CD4-positive, alpha-beta T cell treated with Interleukin-1 beta for 1 hour (primary cell): ENCODE results near the gene TK2.
A peak's percentile ranks its signal among the peaks of the same experiment; 100 is the strongest.
"Not testable (repeated sequence)": the region's sequence is repeated elsewhere in the genome, so short reads cannot be mapped to it uniquely, and the experiment has no call there.

Source experiments
- DNase-seq, 2 donors: peaks; one replicate each; pipeline ENCODE4 v3.0.0-alpha.2; 2020 to 2022

The TK2 gene

GRCh38 chr16:66501563-66501962 is 48.4 kb downstream of the TK2 start:
- not testable (repeated sequence) for DNase-seq

DNA sequence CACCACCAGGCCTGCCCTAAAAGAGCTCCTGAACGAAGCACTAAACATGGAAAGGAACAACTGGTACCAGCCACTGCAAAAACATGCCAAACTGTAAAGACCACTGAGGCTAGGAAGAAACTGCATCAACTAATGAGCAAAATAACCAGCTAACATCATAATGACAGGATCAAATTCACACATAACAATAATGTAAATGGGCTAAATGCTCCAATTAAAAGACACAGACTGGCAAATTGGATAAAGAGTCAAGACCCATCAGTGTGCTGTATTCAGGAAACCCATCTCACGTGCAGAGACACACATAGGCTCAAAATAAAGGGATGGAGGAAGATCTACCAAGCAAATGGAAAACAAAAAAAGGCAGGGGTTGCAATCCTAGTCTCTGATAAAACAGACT is 52.0 kb downstream of the TK2 start:
- DNase-seq: not testable (repeated sequence)

DNA sequence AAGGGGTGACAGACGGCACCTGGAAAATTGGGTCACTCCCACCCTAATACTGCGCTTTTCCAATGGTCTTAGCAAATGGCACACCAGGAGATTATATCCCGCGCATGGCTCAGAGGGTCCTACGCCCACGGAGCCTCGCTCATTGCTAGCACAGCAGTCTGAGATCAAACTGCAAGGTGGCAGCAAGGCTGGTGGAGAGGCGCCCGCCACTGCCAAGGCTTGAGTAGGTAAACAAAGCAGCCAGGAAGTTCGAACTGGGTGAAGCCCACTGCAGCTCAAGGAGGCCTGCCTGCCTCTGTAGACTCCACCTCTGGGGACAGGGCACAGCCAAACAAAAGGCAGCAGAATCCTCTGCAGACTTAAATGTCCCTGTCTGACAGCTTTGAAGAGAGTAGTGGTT is 53.7 kb downstream of the TK2 start:
- DNase-seq: not testable (repeated sequence)

DNA sequence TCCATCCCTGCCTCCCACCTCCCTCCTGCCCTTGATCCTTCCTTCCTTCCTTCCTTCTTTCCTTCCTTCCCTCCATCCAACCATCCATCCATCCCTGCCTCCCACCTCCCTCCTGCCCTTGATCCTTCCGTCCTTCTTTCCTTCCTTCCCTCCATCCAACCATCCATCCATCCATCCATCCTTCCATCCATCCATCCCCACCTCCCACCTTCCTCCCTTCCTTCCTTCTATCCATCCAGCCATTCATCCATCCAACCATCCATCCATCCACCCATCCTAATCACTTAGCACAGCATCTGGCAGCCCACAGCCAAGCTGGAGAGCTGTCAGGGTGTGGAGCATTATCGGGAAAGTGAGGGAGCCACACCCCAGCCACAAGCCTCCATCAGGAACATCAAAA is 54.5 kb downstream of the TK2 start:
- DNase-seq: no peak

GRCh38 chr16:66494916-66495315 is 55.0 kb downstream of the TK2 start:
- DNase-seq: no peak

DNA sequence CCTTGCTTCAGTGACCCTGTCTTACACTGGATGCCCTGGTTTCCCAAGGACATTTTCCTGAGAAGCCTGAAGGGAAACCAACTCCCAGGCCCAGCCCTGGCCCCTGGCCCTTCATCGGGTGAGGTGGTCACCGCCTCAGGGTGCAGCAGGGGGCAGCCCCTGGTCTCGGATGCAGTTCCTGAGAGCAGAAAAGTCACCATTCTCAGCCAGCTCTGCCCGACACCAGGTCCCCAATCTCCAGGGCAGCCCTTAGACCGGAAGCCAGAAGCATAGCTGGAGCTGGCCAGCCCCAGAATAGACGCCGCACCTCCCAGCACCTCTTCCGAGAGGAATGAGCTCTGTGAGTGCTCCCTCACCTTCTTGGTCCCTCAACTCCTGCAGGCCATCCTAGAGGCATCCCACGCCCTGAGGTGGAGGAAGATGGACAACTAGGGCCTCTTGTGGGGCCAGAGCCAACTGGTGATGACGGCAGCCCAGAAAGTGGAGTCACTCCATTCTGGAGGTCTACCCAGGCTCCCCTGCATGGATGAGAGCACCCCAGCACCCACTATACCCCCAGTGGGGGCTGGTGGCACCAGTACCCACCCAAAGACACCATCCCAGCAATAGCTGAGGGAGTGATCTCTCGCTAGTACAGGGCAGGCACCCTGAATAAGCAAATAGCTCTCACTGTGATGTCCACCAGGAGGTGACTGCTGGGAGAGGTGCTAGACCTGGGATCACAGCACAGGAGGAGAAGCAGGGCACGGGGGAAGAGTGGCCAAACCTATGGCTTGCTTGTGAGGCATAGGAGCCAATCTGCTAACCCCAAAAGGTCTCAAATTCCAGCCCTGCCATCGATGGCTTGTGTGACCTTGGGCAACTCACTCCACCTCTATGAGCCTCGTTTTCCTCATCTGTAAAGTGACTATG is 56.2 kb downstream of the TK2 start:
- no peak for DNase-seq

GRCh38 chr16:66491716-66492064 is 58.2 kb downstream of the TK2 start:
- no peak for DNase-seq

- DNase-seq: no peak
These were observed 58.9 kb downstream of the TK2 start for GRCh38 chr16:66490774-66491715.

DNA sequence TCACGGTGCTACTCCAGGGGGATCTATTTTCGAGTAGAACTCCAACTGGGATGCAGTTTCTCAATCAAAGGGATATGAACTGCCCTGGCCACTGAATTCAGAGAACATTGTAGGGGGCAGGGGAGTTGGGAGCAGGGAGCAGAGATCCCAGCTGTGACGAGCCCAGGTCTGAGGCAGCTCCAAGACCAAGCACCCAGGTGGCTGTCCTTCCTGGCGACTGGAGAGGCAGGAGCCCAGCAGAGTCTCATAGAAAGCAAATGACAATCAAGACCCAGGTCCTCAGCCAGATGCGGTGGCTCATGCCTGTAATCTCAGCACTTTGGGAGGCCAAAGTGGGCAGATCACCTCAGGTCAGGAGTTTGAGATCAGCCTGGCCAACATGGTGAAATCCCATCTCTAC is 60.1 kb downstream of the TK2 start:
- DNase-seq: no peak

DNA sequence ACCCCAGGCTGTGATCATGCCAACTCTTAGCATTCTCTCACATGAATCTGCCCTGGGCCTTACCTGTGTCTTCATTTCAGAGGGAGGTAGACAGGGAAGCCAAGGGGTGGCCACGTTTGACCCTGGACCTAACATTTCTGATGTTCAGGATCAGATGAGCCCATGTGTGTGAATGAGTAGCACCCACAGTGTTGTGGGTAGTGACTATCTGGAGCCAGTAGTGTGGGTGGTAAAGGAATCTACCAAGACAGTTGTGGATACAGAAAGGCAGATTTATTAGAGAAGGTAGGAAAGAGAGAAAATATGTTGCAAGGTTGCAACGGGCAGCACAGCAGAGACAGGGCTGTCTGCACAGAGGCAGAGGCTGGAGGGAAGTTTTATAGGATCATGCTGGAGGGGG is 60.5 kb downstream of the TK2 start:
- no peak for DNase-seq

DNA sequence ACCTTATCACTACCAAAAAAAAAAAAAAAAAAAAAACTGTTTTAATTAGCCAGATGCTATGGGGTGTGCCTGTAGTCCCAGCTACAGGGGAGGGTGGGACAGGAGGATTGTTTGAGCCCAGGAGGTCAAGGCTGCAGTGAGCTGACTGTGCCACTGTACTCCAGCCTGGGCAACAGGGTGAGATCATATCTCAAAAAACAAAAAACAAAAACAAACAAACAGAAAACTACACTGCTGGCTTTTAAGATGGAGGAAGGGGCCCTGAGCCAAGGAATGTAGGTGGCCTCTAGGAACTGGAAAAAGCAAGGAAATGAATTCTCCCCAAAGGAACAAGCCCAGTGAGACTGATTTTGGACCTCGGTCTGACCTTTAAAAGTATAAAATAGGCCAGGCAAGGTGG is 61.4 kb downstream of the TK2 start:
- no peak for DNase-seq

DNA sequence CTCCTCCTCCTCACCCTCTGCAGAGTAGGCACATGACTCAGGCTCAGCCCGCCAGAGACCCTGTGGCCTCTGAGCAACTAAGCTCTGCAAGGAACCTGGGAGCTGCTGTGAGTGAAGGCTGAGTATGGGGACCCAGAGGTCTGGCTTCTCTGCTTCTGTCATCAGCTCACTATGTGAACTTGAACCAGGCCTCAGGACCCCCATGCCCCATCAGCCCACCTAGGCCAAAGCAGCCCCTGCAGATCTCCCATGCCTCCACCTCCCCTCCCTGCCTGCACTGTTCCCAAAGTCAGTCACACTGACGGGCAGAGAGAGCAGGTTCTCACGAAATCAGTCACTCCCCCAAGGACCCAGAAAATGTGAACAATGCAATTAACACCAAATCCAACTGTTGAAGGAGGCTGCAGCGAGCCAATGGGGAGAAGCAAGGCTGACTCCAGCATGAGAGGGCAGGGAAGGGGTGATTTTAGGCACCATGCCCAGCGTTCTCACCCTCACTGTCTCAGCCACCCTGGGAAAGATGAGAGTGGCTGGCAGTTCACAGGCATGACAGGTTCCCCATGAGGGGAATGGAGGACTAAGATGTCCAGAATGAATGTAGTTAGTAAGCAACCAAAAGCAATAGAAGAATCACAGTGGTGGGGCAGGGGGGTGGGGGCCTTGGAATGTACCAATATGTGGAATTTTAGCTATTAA is 62.2 kb downstream of the TK2 start:
- no peak for DNase-seq

DNA sequence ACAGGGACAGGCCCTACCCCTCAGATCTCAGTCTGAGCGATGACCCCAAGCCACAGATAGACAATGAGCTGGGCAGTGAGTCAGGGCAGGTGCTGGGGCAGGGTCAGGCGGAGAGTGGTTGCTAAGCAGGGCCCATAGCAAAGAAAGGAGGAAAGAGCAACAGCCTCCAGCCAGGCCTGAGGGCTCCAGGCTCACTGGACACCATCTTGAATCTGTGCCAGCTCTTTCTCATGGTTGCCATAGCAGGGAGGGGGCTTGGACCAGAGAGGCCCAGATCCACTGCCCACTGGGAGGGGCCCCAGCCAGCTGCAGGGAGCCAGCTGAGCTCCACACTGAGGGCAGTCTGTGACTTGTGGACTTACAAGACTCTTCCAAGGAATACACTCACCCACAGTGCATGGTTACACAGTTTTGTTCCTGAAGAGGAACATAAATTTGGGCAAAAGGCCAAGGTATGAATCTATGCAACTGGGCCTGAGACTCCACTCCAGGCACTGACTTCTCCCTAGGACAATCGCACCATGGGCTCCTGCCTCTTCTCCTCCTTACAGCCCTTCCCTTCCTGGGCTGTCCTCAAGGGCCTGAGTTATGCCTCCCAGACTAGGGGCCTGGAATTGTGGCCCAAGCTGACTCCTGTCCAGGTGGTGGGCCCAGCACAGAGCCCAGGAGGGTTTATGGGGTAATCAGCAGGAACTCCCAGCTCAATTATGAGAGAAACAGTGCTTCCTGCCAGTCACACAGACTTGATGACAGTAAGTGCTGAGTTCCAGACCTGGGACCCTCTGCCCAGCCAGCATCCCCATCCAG is 62.9 kb downstream of the TK2 start:
- DNase-seq: no peak

GRCh38 chr16:66486199-66486772 is 63.6 kb downstream of the TK2 start:
- no peak for DNase-seq

DNA sequence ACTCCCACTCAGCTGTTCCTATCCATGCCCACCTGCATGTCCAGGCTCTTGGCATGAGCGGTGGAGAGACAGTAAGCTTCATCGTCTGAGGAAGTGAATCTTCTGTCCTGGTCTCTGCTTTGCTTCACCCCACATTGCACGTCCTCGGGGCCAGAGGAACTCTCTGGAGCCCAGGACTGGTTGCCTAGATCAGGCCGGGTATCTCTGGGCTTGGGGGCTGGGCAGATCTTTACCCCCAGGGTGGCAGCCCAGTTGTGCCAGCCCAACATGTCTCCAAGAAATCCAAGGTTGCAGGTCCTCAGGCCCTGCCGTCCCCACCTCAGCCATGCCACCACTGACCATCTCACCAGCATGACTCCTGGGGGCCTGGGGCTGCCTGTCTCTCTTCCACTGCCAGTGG is 64.5 kb downstream of the TK2 start:
- no peak for DNase-seq

DNA sequence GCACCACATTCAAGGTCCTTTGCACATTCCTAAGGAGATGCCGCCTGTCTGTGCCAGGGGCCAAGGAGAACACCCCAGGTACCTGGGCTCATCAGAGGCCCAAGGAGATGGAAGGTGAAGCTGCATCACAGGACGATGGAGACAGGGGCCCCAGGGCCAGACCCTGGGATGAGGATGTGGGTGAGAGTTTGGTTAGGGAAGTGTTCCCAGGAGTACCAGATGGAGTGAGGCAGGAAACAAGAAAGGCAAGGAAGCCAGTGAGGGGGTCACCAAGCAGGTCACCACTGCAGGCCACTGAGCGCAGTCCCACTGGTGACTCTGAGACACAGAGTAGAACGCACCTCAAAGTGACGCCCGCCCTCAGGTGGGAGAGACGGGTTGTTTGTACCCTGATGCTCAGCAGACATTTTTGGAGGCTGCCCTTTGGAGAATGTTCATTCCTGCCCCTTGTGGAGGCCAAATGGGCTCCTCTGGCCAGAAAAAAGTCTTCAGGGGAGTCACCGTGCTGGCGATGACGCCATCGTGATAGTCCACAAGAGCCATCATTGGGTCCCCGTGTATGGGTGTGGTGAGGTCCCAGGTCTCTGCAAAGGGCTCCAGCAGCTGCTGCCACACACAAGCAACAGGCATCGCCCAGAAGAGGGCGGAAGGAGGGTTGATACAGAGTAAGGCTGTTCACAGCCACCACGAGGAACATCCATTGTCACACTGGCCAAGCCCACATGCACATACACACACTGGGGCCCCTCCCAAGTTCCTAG is 65.3 kb downstream of the TK2 start:
- no peak for DNase-seq

GRCh38 chr16:66483689-66484452 is 66.1 kb downstream of the TK2 start:
- peak; percentile 76 to 77 for DNase-seq

GRCh38 chr16:66481943-66482390 is 68.0 kb downstream of the TK2 start:
- no peak for DNase-seq

DNA sequence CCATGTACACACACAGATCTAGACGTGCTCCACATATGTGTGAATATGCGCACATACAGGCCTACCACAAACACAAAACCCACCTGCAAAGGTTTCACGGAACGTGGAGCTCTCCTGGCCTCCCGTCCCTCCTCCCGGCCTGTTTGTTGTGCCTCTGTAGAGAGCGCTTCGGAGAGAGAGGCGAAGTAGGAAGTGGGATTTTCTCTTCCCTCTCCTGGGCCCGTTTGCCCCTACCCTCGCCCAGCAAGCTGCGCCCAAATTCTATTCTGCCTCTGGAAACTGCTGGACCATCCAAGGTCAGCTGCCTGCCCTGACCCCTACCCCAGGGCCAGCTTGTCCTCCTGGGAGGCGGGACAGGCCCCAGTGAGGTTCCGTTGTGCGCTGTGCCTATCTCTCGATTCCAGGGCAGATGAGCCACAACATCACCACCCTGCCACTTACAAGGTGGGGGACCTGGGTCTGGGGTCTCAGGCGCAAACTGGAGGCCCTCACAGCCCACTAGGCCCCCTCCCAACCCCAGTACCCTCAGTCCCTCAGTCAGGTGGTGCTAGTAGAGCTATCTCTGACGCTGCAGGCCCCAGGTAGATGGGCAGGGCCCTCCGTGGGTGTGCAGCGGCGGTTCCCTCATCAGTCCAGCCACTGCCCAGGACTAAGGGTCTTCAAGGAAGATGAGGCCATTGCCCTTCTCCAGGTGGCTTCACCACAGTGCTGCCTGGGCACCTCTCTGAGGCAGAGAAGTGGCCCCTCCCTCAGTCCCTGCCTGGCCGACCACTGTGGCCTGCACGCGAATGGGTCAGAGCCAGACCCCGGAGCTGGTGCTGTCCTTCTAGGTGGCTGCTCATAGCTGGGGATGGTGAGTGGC is 68.6 kb downstream of the TK2 start:
- no peak for DNase-seq
